HCT116 (cell line): ENCODE results near the gene DISP2. TPM values are rescaled to one million over a fixed set of nuclear protein-coding genes. Genes with fewer than 3 reads are reported as not detected.

Source experiments
- ATAC-seq: fragments of 200-7000 bp; cut with Tn5 transposase; 2 replicates; pipeline ENCODE4 v1.9.1; 2020; ENCODE audit warnings: mild to moderate bottlenecking, moderate library complexity
- BruUV-seq: library from RNA; stranded (reverse); fragments of 400-500 nt; replicated peaks from 2 replicates; lab custom pipeline; 2021; lab: Mats Ljungman, UMichigan
- CTCF ChIA-PET: fragments of 300-600 bp; sonication (Branson Sonifier 250); formaldehyde crosslinking; loops from one replicate; lab custom pipeline; 2021; ENCODE audit warnings: antibody characterized with exemption; lab: Charles Lee
- POLR2A ChIA-PET: fragments of 300-600, 350-600 bp; sonication (Branson Sonifier 250); formaldehyde crosslinking; loops from one replicate; lab custom pipeline; 2021; ENCODE audit warnings: antibody characterized with exemption; lab: Charles Lee
- RAD21 ChIA-PET, 2 experiments: fragments of 300-600 bp; sonication (Branson Sonifier 250); formaldehyde crosslinking; loops; one replicate each; lab custom pipeline; 2023; ENCODE audit warnings: low total read pairs in 2 of 2; ENCODE audit not compliant: uncharacterized antibody in 2 of 2, unreplicated experiment in 2 of 2, low non-redundant PET in 1 of 2; lab: Charles Lee
- DNase-seq: peaks from one replicate; pipeline ENCODE4 v3.0.0-alpha.2; 2010; ENCODE audit warnings: low read depth, low spot score
- H2AFZ ChIP-seq: fragments of 200-600 bp; shearing (Covaris generic), sonication (generic); 2 replicates; pipeline ENCODE4 v1.6.1; 2017; ENCODE audit warnings: low read depth, mixed run types, mixed read lengths, antibody characterized with exemption, low read length; ENCODE audit not compliant: poor library complexity, severe bottlenecking
- H3K27ac ChIP-seq: 2 replicates; pipeline ENCODE4 v1.5.1; 2012; ENCODE audit warnings: low read depth, low read length
- H3K27me3 ChIP-seq: fragments of 200-600 bp; sonication (generic); 2 replicates; pipeline ENCODE4 v1.6.1; 2016; ENCODE audit warnings: mixed run types, low read length, mixed read lengths; ENCODE audit not compliant: insufficient read depth
- H3K36me3 ChIP-seq, 2 experiments: fragments of 200-500 bp in 1 of 2; fragments of 200-600 bp in 1 of 2; sonication (Bioruptor generic) in 1 of 2; sonication (generic) in 1 of 2; 2 replicates each; pipeline versions ENCODE4 v1.5.1 to v1.6.1; 2014 to 2016; ENCODE audit warnings: low read length in 2 of 2, inconsistent platforms in 1 of 2, mixed read lengths in 1 of 2, mixed run types in 1 of 2; ENCODE audit not compliant: insufficient read depth in 2 of 2, control insufficient read depth in 1 of 2
- H3K4me1 ChIP-seq, 2 experiments: fragments of 200-600 bp in 1 of 2; sonication (generic) in 1 of 2; 2 replicates each; pipeline versions ENCODE4 v1.5.1 to v1.6.1; 2012 to 2017; ENCODE audit warnings: low read length in 2 of 2, inconsistent platforms in 1 of 2, mild to moderate bottlenecking in 1 of 2, mixed read lengths in 1 of 2, mixed run types in 1 of 2, moderate library complexity in 1 of 2; ENCODE audit not compliant: insufficient read depth in 2 of 2, control insufficient read depth in 1 of 2
- H3K4me2 ChIP-seq: fragments of 200-600 bp; sonication (generic); 2 replicates; pipeline ENCODE4 v1.6.1; 2017; ENCODE audit warnings: mixed run types, low read length, mixed read lengths
- H3K4me3 ChIP-seq, 2 experiments: fragments of 200-600 bp in 1 of 2; sonication (generic) in 1 of 2; replicated peaks in 1 of 2; 2 replicates each; pipeline ENCODE4 v1.5.1; 2011 to 2016; ENCODE audit warnings: low read length in 2 of 2, control low read depth in 1 of 2, low read depth in 1 of 2, mild to moderate bottlenecking in 1 of 2, mixed read lengths in 1 of 2, mixed run types in 1 of 2
- H3K79me2 ChIP-seq: fragments of 200-600 bp; sonication (generic); 2 replicates; pipeline ENCODE4 v1.6.1; 2017; ENCODE audit warnings: mild to moderate bottlenecking, mixed run types, low read length, moderate library complexity, mixed read lengths; ENCODE audit not compliant: insufficient read depth
- H3K9ac ChIP-seq: fragments of 200-600 bp; sonication (generic); 2 replicates; pipeline ENCODE4 v1.6.1; 2016; ENCODE audit warnings: low read length, mixed read lengths
- H3K9me2 ChIP-seq: fragments of 200-600 bp; sonication (generic), shearing (Covaris generic); 2 replicates; pipeline ENCODE4 v1.6.1; 2017; ENCODE audit warnings: mixed run types, mild to moderate bottlenecking, moderate library complexity; ENCODE audit not compliant: insufficient read depth
- H3K9me3 ChIP-seq, 2 experiments: fragments of 200-500 bp in 1 of 2; fragments of 200-600 bp in 1 of 2; sonication (Bioruptor generic) in 1 of 2; sonication (generic) in 1 of 2; 2 replicates each; pipeline ENCODE4 v1.6.1; 2014 to 2017; ENCODE audit warnings: low read length in 2 of 2, mixed read lengths in 2 of 2, inconsistent platforms in 1 of 2, low read depth in 1 of 2, mild to moderate bottlenecking in 1 of 2, mixed run types in 1 of 2, moderate library complexity in 1 of 2; ENCODE audit not compliant: control insufficient read depth in 1 of 2, insufficient read depth in 1 of 2
- H4K20me1 ChIP-seq: fragments of 200-600 bp; sonication (generic), shearing (Covaris generic); 2 replicates; pipeline ENCODE4 v1.6.1; 2017; ENCODE audit warnings: mixed run types, mild to moderate bottlenecking, moderate library complexity; ENCODE audit not compliant: insufficient read depth
- CBX3 ChIP-seq: IDR thresholded peaks from 2 replicates; pipeline ENCODE4 v1.6.1; 2012; ENCODE audit warnings: low read depth
- MAX ChIP-seq: IDR thresholded peaks from 2 replicates; pipeline ENCODE4 v1.6.1; 2012
- RAD21 ChIP-seq: IDR thresholded peaks from 2 replicates; pipeline ENCODE4 v1.6.1; 2012; ENCODE audit warnings: low read depth, mild to moderate bottlenecking
- SIN3A ChIP-seq: IDR thresholded peaks from 2 replicates; pipeline ENCODE4 v1.6.1; 2012; ENCODE audit warnings: low read depth
- SP1 ChIP-seq: IDR thresholded peaks from 2 replicates; pipeline ENCODE4 v1.6.1; 2012; ENCODE audit warnings: low read depth
- TCF7L2 ChIP-seq: IDR thresholded peaks from 2 replicates; pipeline ENCODE4 v1.7.0; 2011; ENCODE audit warnings: borderline replicate concordance, inconsistent platforms; ENCODE audit not compliant: insufficient read depth, insufficient read length; ENCODE audit errors: extremely low read depth
- ZNF274 ChIP-seq: fragments of 200-500 bp; sonication (Bioruptor generic); IDR thresholded peaks from 2 replicates; pipeline ENCODE4 v1.6.1; 2014; ENCODE audit warnings: mild to moderate bottlenecking, low read depth, low read length, inconsistent platforms
- intact Hi-C: fragments of 100-400 bp; cut with micrococcal nuclease; formaldehyde crosslinking; loops from 2 replicates; pipeline ENCODE4 v1.10.0; 2022
- total RNA-seq: library from RNA; stranded (reverse); gene quantifications from one replicate; pipeline ENCODE4 v1.2.1, GENCODE V29; 2021; ENCODE audit not compliant: unreplicated experiment
- TF ChIP-seq, protein P1 (sequence below), 3 experiments: fragments of 200-600 bp in 1 of 3; sonication (generic) in 1 of 3; IDR thresholded peaks in 2 of 3; conservative IDR thresholded peaks in 1 of 3; 2 replicates each; pipeline ENCODE4 v1.5.1; 2012 to 2017; ENCODE audit warnings: low read depth in 2 of 3, low read length in 2 of 3, antibody characterized with exemption in 1 of 3, borderline replicate concordance in 1 of 3, control low read depth in 1 of 3, mild to moderate bottlenecking in 1 of 3, mixed read lengths in 1 of 3, mixed run types in 1 of 3, moderate library complexity in 1 of 3; ENCODE audit not compliant: insufficient read depth in 1 of 3
- TF ChIP-seq, protein P2 (sequence below): IDR thresholded peaks from 2 replicates; pipeline ENCODE4 v1.6.1; 2011; ENCODE audit warnings: mild to moderate bottlenecking, low read length, moderate library complexity; ENCODE audit not compliant: insufficient replicate concordance; ENCODE audit errors: extremely low read depth

The DISP2 gene
- total RNA-seq, 1 experiment from 2014 or later: 3.3 TPM

GRCh38 chr15:40334541-40334940 is 23.5 kb upstream of the DISP2 start:
- no peak overlapping the region for H3K27ac ChIP-seq
- H3K4me3 ChIP-seq: no peak overlapping the region
- TF ChIP-seq TCF7L2 (no peak), ZNF274 (no peak), RAD21 (no peak), CBX3 (no peak), SIN3A (no peak), SP1 (no peak), MAX (no peak)
- TF ChIP-seq, protein P1, sequence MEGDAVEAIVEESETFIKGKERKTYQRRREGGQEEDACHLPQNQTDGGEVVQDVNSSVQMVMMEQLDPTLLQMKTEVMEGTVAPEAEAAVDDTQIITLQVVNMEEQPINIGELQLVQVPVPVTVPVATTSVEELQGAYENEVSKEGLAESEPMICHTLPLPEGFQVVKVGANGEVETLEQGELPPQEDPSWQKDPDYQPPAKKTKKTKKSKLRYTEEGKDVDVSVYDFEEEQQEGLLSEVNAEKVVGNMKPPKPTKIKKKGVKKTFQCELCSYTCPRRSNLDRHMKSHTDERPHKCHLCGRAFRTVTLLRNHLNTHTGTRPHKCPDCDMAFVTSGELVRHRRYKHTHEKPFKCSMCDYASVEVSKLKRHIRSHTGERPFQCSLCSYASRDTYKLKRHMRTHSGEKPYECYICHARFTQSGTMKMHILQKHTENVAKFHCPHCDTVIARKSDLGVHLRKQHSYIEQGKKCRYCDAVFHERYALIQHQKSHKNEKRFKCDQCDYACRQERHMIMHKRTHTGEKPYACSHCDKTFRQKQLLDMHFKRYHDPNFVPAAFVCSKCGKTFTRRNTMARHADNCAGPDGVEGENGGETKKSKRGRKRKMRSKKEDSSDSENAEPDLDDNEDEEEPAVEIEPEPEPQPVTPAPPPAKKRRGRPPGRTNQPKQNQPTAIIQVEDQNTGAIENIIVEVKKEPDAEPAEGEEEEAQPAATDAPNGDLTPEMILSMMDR (IDR thresholded peaks at IDR 0.05 in 2 of 3, conservative IDR thresholded peaks at IDR 0.05 in 1 of 3; ENCODE audit: borderline replicate concordance in 1 of 3, insufficient read depth in 1 of 3, low read depth in 2 of 3, low read length in 2 of 3): no peak
- TF ChIP-seq, protein P2, sequence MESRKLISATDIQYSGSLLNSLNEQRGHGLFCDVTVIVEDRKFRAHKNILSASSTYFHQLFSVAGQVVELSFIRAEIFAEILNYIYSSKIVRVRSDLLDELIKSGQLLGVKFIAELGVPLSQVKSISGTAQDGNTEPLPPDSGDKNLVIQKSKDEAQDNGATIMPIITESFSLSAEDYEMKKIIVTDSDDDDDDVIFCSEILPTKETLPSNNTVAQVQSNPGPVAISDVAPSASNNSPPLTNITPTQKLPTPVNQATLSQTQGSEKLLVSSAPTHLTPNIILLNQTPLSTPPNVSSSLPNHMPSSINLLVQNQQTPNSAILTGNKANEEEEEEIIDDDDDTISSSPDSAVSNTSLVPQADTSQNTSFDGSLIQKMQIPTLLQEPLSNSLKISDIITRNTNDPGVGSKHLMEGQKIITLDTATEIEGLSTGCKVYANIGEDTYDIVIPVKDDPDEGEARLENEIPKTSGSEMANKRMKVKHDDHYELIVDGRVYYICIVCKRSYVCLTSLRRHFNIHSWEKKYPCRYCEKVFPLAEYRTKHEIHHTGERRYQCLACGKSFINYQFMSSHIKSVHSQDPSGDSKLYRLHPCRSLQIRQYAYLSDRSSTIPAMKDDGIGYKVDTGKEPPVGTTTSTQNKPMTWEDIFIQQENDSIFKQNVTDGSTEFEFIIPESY: no peak
- ChIA-PET CTCF (no interaction called here), POLR2A (no interaction called here), RAD21 (no interaction called here)
- ATAC-seq (no peak), DNase-seq (no peak)
- H3K4me2 ChIP-seq: no peak overlapping the region
- no peak overlapping the region for H3K9ac ChIP-seq
- H3K36me3 ChIP-seq: peaks cover 0 to 7% of the 10 kb centered on the region in 2 experiments; a peak in 1 of 4 replicates
- no peaks in the 10 kb centered on the region for H3K9me3 ChIP-seq
- H3K9me2 ChIP-seq: no peaks in the 10 kb centered on the region
- peaks cover 22 to 25% of the 10 kb centered on the region in 2 experiments for H3K4me1 ChIP-seq
- H3K79me2 ChIP-seq: peaks cover under 1% of the 10 kb centered on the region; the same call in 1 of the 2 replicates
- no peaks in the 10 kb centered on the region for H4K20me1 ChIP-seq
- H2AFZ ChIP-seq: no peak overlapping the region
- intact Hi-C loops: no loop called here
- H3K27me3 ChIP-seq: no peaks in the 10 kb centered on the region
- BruUV-seq: no TSS peak
